Measurements from ENCODE around the gene DPF3.

DPF3 gene

DNA sequence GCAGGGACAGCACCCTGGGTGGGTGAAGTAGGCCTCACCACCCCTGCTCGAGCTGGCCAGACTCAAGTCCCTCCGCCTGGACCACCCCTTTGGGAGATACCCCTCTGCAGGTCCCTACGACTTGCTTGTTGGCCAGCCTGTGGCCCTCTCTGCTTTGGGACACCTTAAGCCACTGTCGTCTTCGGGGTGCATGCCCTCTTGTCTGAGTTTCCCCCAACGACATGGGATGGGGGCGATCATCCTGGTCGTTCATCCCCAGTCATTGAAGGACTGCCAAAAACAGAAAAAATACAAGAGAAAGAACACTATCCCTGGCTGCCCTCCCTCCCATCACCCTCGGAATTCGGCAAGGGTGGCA lies 151.1 kb downstream of the DPF3 start:
- no peak for DNase-seq (ENCODE audit: low spot score)

DNA sequence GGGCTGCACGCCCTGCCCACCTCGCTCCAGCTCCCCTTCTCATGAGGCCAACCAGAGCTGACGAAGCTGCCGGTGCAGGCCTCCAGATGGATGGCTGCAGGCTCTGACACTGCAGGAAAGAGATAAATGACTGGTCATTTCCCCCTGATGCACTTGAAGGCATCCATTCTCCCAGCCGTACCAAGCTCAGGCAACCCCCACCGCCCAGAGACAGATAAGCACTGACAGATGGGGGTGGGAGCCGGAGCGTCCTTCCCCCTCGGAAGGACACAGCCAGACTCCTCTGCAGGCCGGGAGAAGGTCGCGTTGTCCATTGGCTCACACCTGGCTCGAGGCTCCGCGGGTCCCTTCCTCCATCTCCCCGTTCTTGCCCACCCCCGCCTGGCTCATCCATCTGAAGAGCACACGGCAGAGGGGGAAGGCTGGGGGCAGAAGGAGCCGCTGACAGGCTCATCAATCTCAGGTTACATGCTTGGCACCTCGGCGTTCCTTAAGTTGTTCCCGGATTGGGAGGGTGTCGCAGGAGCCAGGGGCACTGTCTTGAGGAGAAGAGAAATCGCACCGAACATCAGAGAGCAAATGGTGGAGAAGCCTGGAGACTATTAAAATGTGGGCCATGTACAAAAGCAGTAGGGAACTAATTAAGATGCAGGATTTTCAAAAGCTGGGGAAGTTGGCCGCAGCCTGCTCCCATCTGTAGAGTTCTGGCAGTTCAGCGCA lies 151.6 kb downstream of the DPF3 start:
- DNase-seq (ENCODE audit: low spot score): no peak

DNA sequence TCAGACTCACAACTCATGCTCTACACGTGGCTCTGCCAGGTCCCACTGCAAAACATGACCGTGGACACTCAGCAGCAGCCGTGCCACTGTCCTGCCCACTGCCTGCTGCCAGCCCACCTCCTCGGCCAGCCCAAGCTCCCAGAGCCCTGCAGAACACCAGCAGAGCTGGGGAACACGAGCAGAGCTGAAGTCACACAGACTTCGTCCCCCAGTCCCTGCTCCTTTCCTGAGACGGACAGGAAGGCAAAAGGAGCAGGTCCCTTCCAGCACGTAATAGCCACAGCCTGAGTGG lies 152.1 kb downstream of the DPF3 start:
- DNase-seq (ENCODE audit: low spot score): no peak

DNA sequence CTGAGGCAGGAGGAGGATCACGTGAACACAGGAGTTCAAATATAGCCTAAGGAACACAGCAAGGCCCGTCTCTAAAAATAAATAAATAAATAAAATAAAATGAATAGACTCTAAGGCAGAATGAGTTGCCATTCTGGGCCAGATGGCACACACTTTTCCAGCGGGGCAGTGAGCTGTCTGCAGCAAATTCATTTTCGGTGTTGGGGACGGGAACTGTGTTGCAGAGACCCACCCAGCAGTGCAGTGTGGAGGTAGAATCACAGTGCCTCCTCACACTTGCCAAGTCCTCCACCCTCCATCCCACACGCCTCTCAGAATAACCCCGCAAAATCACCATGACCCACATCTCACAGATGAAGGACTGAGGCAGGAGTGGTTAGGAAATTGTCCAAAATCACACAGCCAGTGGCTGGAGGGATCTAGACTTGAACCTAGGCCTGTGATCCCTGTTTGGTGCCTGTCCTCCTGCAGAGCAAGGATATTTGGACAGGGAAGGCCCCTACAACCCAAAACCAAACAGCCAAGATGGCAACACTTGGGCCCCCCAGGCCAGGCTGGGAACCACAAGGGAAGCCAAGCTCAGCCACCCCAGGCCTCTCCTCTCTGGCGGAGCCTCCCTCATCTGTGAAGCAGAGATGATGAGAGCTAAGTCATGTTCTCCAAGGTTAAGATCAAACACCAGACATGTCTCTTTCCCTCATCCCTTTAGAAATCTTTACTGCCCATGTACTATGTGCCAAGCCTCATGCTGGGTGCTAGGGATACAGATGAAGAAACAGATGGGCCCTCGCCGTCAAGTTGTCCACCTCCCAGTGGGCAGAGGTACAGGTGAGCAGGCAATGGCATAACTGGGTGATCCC lies 152.7 kb downstream of the DPF3 start:
- DNase-seq (ENCODE audit: low spot score): no peak

DNA sequence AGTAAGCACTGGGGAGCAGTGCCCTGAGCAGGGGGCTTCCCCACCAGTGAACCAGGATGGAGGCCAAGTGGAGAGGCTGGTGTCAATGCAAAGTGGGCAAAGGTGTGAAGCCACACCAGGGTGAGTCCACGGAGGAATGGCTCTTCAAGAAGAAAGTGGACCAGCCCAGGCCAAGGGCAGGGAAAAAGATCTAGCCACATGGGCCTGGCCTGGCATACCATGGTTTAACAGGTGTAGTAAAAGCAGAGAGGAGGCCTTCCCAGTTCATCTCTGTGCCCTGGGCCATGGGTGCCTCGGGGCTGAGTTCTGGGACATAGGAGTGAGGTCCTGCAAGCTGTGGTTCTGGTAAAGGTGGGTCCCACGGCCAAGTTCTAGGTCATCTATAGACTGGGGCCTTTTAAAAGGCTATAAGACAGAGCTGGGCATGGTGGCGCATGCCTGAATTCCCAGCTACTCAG lies 153.4 kb downstream of the DPF3 start:
- no peak for DNase-seq (ENCODE audit: low spot score)

DNA sequence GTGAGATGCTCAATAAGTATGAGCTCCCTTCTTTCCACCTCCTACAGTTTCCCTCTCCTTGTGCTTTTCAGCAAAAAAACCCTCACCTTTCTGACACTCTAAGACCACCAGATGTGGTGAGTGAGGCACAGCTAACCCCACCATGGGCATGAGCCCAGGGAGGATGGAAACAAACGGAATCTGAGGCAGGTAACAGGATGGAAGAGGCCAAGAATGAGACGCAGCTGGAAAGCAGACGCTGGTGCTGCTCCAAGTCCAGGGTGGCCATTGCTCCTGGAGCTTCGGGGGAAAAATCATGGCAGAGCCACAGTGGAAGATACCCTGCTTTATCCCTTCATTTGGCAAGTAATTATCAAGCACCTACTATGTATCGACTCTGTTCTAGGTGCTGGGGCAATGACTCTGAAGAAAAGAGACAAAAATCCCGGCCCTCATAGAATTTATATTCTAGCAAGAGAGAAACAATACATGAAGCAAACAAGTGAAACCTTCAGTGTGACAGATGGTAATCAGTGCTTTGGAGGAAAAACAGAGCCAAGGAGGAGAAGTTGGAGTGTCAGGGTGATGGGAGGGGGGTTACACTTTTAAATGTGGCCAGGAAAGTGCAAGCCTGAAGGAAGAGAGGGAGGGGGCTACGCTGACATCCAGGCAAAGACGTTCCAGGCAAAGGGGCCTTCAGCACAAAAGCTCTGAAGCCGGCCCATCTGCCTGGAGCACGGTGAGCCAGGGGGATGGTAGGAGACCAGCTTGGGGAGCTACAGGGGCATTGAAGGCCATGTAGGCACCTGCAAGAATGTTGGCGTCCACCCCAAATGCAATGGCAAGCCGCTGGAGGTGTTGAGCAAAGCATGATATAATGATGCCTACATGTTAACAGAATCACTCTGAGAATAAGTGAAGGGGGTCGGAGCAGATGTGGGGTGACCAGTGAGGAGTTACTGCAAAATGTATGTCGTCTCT lies 154.2 kb downstream of the DPF3 start:
- DNase-seq (ENCODE audit: low spot score): no peak

DNA sequence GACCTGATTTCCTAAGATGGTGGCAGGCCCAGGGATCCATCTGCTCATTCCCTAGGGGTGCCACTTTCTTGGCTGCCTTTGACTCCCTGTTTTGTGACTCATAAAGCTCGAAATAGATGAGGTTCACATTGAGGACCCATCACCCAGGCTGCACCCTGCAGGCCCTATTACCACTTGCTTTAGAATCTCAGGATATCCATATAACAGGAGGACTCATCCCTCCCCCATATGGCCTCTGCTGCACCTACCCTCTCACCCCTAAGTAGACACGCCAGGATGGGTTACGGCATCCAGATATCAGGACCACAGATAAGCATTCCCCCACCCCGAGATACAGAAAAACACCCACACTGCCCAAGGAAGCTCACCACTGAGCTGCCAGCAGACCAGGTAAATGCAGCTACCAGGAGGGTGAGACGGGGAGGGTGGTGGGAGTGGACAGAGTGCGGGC lies 155.7 kb downstream of the DPF3 start:
- no peak for DNase-seq (ENCODE audit: low spot score)

DNA sequence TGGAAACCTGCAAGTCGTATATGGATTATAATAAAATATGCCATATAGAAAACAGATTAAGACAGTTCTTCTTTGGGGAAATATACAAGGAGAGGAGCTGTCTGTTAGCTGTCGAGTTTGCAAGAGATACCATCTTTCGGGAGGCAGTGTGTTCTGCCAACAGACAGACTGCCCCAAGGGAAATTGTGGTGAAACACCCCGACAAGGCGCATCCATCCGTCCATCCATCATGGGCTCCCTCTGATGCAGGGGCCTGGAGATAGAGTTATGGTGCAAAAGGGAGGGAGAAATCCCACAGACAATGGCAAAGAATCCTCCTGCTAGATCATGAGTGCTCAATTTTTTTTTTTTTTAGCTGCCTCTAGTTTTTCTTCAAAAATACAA lies 156.3 kb downstream of the DPF3 start:
- DNase-seq (ENCODE audit: low spot score): no peak

DNA sequence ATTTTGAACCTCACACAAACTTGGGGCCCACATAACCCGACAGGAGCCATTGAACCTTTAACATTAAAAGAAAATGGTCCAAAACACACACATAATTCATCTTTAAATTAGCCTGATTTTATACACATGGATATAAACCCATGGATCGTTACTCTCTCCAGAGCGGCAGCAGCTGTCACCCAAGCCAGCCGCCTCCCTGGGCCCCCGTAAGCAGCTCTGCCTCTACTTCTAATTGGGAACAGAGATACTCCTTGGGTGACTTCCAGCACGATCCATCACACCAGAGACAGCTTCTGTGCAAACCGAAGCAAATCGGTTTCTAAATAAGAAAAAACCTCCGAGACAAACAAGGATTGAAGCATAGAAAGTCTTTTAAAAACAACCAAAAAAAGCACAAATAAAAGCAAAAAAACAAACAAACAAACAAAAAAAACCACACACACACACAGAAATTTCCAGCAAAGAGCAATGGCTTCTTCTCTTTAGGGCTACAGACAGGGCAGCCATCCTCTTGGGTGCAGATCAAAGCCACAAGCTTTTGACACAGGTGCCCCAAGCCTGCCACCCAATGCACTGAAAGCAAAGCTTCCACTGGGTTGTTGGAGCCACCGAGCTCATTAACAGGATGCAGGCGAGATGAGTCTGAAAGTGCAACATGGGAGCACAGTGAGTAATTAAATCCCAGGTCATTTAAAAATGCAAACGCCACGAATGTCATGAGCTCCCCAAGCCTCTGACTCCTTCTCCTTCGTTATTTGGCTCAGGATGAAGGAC lies 156.9 kb downstream of the DPF3 start:
- DNase-seq (ENCODE audit: low spot score): no peak

DNA sequence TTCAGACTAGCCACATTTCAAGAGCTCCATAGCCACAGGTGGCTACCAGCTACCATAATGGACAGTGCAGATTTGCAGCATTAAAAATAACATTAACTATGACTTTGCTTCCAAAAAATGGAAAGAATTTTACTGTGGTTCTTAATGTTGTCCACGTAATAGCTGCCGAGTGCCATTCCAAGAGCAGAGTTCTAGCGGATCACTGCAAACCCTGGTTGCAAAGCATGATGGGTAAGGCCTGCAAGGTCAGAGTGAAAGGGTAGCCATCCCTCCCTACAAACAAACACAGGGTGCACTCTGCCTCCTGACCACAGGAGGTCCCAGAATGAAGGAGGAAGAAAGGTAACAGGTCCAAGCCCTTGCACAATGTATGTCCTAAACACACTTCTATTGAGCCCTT lies 157.6 kb downstream of the DPF3 start:
- peak; percentile 30 for DNase-seq (ENCODE audit: low spot score)

DNA sequence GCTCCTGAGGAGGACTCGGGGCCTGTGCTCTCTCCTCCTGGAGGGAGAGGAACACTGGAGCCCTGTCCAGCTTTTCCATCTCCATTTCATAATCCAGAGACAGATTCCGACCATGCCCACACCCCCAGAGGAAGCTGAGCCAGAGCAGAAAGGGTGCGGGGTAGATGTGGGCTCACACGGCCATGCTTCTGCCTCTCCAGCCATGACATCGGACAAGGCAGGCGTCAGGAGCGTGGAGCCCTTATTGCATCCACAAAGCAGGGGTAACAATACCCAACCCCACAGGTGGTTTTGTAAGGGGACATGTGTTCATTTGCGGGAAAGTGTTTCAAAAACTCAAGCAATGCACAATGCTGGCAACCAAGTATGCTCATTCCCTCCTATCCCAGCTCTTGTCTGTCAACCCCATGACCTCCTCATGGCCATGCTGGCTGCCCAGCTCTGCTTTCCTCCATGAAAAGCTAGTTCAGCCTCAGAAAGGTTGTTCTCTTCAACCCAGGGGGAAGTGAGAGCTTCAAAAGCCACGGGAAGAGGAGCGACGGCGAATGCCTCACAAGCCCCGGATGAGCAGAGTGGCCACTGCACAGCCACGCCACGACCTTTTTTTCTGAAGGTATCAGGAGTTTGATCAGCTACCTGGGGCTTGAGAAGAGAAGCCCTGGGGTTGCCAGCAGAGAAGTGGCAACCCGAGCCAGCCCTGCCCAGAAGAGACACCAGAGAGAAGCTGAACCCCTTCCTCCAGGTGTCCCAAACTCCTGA lies 161.7 kb downstream of the DPF3 start:
- DNase-seq (ENCODE audit: low spot score): no peak

DNA sequence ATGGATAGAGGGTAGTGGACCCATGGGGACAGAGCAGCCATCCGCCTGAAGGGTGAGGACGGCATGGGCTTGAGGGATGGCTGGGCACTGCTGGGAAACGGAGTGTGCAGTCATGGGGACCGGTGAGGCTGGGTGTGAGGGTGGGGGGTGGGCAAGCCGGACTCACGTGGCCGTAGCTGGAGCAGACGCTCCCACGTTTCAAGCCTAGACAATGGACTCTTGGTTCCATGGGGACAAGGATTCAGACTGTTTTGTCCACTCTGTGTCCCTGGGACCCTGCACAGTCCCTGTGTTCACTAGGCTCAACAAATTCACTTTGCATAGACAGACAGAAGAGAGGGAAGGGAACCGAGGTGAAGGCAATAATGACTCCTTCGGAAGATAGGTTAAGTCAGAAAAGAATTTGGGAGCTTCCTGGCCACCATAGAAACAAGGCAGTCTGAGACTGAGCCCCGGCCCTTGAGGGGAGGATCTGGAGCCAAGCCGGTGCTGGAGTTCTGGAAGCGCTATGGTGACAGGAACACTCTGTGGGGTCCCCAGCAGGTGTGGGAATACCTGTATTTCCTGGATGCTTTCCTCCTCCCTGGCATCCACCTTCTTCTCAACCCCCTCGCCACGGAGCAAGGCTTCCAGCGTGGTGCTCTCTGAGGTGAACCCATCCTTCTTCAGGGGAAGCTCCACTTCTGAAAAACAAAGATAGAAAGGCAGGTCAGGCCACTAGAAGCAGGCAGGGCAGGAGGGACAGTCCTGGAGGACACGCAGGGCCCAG lies 162.5 kb downstream of the DPF3 start:
- DNase-seq (ENCODE audit: low spot score): no peak

DNA sequence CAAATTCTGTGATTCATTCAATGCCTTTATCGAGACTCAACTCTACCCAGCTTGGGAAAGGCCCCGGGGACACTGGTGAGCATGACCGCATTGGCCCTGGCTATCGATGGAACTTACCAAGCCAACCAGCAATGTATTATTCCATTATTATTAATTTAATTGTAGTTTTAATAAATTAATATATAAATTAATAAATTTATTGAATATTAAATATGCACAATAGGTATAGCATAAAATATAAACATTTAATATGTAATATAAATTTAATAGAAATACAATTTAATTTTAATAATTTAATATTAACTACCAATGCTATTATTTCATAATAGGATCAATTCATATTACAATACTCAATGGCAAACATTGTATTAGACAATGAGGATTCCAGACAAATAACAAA lies 163.4 kb downstream of the DPF3 start:
- DNase-seq (ENCODE audit: low spot score): no peak

DNA sequence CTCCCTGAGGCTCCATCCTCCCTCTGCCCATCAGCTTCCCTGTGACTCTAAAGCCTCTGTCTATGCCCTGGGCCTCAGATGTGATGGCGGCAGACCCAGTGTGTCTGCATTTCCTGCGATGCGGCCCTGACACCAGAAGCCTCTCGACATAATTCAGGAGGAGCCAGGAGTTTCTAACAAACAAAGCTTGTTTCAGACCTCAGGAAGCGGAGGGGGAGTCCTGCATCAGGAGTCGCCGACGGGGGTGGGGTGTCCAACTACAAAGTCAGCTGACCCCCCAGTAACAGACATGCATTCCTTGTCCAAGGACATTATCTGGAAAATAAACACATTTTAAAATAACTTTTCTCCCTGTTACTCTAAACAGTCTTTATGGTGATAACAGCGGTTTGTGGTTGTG lies 167.5 kb downstream of the DPF3 start:
- DNase-seq (ENCODE audit: low spot score): no peak

DNA sequence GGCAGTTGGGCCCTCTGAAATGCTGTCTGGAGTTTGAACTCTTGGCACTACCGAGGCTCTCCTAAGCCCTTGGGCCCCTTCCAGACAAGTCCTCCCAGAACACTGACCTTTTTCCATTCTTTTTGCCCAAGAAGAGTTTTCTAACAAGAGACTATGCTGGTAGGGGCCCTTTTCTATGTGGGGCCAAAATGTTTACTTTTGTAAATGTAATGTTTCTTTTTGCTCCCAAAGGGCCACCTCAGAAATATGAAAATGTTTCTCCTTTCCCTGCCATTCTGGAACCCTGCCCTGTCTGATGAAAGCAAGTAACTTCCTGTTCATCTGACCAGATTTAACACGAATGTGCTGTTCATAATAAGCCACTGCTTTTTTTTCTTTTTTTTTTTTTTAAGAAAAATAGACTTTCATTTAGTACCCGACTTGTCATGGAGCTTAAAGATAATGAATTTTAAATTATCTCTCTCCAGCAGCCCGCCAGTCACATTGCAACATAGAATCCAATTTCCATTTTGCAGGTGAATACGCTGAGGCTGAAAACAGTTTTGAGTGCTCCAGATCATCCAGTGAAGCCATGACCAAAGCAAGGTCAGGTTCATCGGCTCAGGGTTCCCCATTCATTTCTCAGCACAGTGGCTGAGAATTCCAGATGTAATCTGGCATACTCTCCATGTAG lies 169.9 kb downstream of the DPF3 start:
- DNase-seq (ENCODE audit: low spot score): no peak

DNA sequence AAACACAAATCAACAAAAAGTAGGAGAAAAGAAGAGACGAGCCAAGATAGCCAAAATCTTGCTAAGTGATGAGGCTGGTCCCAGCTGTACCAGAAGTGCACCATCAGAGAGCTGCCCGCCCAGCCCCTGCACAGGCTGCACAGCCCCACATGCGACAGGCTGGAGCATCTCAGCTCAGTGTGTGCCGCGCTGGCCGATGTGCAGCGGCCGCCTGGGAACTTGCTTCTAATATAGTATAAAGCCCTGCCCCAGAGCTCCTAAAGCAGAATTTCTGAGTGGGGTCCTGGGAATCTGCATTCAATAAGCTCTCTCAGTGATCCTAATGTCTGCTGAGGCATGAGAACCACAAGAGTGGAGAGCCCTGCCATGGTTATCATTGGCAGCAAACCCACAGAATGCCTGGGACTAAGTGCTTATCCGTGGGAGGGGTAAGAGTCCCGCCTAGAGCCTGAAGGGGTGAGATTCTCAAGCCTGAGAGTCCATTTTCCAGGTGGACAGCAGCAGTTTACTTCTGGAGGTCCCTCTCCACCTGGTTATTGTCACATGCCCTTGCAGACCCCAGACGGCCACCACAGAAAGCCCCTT lies 171.6 kb downstream of the DPF3 start:
- no peak for DNase-seq (ENCODE audit: low spot score)

DNA sequence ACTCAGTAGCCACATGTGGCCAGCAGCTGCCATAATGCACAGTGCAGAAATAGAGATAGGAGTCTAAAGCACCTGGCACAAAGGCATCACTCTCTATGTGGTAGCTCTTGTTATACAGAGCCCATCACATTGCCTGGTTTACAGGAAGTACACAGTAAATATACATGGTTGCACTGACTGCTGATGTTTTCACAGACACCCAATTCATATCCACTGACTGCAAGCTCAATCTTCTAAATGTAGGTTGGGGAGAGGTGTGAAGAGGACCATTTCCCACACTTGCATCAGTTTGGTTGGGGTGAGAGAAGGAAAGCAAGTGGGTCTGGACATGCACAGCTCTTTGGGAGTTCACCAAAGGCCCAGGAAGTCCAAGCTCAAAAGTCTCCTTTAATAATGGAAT lies 172.8 kb downstream of the DPF3 start:
- no peak for DNase-seq (ENCODE audit: low spot score)

DNA sequence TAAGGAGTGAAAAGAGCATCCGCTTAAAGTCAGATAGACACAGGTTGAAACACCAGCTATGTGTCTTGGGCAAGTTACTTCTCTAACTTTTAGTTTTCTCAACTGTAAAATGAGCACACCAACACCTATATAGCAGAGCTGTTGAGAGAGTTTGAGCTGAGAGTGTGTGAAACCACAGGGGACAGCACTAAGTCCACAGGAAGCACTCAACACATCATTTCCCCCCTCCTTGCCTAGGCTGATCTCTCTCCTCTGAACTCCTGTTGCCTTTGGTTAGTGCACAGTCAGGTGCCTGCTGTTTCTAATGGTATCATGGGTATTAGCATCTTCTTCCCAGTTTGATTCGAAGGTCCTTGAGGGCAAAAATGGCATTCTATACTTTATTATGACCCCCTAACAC lies 176.7 kb downstream of the DPF3 start:
- no peak for DNase-seq (ENCODE audit: low spot score)

DNA sequence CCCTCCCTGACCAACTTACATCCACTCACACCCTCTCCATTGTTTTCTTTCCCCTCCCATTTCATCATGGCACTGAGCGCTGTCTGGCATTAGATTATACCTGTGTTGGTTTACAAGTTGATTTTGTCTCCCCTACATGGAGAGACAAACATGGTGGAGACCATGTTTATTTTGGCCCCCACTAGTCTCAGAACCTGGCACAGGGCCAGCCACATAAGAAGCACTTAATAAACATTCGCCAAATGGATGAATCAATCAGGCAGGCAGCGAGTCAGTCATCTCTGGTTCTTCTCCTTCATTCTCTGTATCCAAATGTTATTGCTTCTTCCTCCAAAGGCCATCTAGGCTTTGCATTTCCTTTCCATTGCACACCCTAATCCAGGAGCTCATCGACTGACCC lies 177.4 kb downstream of the DPF3 start:
- DNase-seq (ENCODE audit: low spot score): peak; percentile 25
